HG03060 (cell line): ENCODE data around the gene AICDA.
"Not testable (repeated sequence)": the region's sequence is repeated elsewhere in the genome, so short reads cannot be mapped to it uniquely, and the experiment has no call there.

Experiments
- ATAC-seq: cut with Tn5 transposase; IDR thresholded peaks from one replicate; pipeline ENCODE4 v1.9.1; 2021; ENCODE audit warnings: low read depth, moderate number of reproducible peaks; ENCODE audit not compliant: unreplicated experiment

AICDA gene

DNA sequence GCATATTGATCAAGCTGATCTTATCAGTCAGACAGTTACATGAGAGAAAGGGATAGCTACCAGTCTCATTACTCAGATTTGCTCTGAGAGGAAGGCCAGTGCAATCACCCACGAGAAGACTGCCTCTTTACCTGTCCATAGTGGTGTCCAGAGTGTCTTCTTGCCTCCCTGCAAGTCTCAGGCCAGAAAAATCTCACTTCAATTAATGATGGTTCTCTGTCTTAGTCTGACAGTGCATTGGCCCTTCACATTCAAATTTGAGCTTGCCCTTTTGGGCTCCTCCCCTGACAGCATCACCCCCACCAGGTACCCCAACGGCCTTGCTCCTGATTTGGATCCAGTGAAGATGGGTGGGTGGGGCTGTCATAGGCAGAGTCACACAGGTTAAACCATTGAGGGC, at the start of gene AICDA:
Gene AICDA, minus strand, starts transcription at position 231 of the 400 bp plus-strand sequence. Its CDS starts 92 bp downstream, at position 139.
- ATAC-seq = no peak

- ATAC-seq = no peak
Observed at GRCh38 chr12:8661751-8662150, 49.1 kb upstream of the AICDA start.

DNA sequence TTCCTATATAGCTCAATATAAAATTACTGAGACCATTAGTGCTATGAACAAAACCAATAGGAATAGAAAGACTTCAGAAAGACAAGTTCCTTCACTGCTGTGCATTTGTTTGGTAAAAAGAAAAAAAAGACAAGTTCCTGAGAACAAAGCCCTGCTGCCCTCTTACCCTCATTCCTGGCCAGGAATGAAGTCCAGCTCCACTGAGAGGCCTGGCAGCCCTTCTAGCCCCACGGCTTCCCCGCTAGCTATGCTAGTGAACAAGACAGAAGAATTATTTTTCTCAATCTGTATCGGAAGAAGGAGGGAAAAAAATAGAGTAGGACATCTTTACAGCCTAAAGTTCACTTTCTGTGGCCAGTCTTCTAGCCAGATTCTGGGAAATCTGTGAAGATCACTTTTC, 48.4 kb upstream of the AICDA start:
- ATAC-seq = no peak

- ATAC-seq = no peak
Observed at GRCh38 chr12:8658346-8658745, 45.7 kb upstream of the AICDA start.

- ATAC-seq = no peak
Observed at GRCh38 chr12:8655421-8655820, 42.8 kb upstream of the AICDA start.

- ATAC-seq = peak; percentile 48
Observed at GRCh38 chr12:8648576-8649205, 36.0 kb upstream of the AICDA start.

DNA sequence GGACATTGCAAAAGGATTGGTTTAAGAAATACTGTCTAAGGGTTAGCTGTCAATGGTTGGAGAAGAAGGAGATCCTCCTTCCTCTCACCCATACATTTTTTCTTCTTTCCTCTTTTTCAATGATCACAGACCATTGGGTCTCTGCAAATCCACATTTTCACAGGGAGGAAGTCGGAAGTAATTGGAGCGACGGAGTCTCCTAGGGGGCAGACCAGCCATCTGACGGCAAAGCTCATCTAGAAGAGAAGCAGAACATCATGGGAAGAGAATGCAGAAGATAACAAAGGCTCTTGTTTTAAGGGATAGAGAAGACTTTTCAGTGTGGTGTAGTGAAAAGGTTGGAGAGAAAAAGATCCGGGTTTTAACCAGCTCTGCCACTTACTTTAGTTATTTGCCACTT, 35.3 kb upstream of the AICDA start:
- no peak for ATAC-seq

DNA sequence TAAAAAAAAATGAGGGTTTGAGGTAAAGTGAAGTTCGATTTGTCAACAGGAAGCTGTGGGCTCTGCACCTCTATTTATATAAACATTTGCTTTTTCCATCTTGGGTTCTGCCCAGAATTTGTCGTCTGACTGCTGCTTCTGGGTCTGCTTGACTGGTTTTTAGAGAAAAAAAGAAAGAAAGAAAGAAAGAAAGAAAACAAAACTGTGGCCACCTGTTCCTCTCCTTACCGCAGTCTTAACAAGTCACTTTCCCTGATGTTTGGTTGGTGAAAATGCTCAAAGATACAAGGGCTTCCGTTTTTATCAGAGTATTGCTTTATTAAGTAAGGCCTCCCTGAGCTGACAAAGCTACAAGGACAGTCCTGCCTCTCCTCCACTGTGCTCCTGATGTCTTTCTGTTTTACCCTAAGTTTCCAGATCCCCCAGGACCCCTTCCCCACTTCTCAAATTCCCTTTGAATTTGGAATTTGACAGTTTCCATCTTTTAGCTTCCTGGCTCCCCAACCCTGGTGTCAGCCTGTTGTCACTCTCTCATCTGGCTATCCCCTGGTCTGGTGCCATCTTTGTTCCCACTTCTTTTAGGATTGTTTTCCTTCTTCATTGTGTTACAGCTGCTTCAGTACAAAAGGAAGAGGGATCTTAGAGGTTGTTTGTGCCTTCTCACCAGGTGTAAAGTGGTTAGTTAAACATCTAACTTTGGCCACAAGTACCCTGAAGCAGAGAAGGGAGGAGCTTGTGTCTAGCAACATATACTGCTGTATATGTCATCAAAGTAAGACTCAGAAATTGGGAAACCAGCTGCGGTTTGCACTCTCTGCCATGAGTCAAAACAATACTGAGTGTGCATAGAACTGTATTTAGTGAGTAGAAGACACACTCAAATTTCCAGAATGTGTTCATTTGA, 31.9 kb upstream of the AICDA start:
- ATAC-seq = peak; percentile 51

DNA sequence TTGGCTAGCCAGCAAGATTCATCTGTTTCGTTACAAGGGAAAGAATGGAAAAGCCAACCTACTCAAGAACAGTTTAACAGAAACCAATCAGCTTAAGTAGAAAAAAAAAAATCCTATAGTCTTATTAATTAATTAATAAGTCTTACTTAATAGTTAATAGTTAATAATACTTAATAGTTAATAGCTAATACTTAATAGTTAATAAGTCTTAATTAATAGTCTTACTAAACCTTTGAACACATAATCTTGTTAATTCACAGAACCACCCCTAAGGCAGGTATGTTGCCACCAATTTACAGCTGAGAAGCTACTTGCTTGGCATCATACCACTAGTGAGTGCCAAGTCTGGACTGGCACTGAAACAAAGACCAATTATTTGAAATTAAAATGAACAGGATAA, 30.1 kb upstream of the AICDA start:
- ATAC-seq = no peak

DNA sequence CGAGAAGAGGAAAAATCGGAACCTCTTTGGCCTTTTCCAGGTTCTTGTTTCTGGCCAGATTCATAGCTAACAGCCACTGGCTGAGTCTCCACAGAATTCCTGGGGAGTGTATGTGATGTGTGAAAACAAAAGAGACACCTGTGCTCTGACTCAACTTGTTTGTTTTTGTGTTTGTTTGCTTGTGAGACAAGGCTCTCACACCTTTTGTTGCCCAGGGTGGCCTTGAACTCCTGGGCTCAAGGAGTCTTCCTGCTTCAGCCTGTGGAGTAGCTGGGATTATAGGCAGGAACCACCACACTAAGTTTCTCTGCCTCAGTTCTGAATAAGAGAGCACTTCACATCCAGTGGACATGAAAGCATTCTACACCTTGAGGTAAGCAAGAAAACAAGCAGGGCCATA, 27.3 kb upstream of the AICDA start:
- no peak for ATAC-seq

GRCh38 chr12:8638951-8639350, 26.3 kb upstream of the AICDA start:
- no peak for ATAC-seq

GRCh38 chr12:8637666-8638065, 25.0 kb upstream of the AICDA start:
- no peak for ATAC-seq

DNA sequence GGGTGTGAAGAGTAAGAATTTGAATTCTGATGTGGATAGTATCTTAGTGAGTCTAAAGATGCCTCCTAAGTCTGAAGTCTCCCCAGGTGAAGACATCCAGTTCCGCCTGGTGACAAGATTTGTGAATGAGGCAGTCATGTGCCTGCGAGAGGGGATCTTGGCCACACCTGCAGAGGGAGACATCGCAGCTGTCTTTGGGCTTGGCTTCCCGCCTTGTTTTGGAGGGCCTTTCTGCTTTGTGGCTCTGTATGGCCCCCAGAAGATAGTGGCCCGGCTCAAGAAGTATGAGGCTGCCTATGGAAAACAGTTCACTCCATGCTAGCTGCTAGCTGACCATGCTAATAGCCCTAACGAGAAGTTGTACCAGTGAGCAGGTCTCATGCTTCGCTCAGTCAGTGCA, 24.6 kb upstream of the AICDA start:
- no peak for ATAC-seq

DNA sequence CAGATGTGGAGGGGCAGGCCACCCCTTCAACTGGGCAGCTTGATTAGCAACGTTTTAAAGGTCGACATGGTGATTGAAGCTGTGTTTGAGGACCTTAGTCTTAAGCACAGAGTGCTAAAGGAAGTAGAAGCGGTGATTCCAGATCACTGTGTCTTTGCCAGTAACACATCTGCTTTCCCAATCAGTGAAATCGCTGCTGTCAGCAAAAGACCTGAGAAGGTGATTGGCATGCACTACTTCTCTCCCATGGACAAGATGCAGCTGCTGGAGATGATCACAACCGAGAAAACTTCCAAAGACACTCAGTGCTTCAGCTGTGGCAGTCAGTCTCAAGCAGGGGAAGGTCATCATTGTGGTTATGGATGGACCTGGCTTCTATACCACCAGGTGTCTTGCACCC, 23.9 kb upstream of the AICDA start:
- no peak for ATAC-seq

DNA sequence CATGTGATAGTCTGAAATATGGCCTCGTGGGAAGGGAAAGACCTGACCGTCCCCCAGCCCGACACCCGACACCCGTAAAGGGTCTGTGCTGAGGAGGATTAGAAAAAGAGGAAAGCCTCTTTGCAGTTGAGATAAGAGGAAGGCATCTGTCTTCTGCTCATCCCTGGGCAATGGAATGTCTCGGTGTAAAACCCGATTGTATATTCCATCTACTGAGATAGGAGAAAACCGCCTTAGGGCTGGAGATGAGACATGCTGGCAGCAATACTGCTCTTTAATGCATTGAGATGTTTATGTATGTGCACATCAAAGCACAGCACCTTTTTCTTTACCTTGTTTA, 23.3 kb upstream of the AICDA start:
- ATAC-seq = not testable (repeated sequence)

GRCh38 chr12:8635342-8636006, 22.8 kb upstream of the AICDA start:
- ATAC-seq = not testable (repeated sequence)

DNA sequence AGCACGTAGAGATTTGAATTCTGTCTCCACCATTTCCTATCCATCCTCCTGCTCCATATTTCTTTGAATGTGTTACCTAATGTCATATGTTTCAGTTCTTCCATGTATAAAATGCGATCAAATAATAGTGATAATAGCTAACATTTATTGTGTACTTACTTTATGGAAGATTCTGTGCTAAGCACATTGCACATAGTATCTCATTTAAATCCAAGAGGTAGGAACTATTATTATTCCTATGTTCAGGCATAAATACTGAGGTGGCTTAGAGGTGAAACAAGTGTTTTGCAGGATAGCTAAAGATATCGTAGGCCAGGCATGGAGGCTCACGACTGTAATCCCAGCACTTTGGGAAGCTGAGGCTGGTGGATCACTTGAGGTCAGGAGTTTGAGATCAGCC, 17.5 kb upstream of the AICDA start:
- ATAC-seq = no peak

DNA sequence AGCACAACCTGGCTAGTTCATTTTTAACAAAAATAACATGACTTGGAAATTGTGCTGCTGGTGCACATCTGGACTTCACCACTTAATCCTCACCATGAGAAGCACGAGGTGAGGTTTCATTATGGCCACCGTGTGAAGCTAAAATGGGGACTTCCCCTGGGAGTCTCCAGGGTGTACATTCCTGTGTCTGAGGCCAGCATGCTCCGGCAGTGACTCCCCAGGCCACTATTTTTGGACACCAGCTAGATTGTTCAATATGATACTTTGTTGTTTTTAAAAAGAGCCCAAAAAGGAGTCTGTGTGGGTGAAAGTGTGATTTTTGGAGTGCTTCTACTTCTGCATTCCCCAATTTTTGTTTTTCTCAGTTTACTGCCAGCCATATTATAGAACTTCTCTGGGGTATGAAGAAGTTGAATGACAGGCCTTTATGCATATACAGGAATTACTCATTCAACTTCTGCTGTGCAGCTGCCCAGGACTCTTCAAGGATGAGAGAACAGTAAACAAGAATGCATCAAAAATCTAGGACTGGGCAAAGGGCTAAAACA, 16.9 kb upstream of the AICDA start:
- peak; percentile 96 for ATAC-seq

GRCh38 chr12:8628731-8629130, 16.1 kb upstream of the AICDA start:
- no peak for ATAC-seq

DNA sequence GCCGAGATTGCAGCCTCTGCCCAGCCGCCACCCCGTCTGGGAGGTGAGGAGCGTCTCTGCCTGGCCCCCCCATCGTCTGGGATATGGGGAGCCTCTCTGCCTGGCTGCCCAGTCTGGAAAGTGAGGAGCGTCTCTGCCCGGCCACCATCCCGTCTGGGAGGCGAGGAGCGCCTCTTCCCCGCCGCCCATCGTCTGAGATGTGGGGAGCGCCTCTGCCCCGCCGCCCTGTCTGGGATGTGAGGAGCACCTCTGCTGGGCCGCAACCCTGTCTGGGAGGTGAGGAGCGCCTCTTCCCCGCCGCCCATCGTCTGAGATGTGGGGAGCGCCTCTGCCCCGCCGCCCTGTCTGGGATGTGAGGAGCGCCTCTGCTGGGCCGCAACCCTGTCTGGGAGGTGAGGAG, 12.1 kb upstream of the AICDA start:
- ATAC-seq = not testable (repeated sequence)

DNA sequence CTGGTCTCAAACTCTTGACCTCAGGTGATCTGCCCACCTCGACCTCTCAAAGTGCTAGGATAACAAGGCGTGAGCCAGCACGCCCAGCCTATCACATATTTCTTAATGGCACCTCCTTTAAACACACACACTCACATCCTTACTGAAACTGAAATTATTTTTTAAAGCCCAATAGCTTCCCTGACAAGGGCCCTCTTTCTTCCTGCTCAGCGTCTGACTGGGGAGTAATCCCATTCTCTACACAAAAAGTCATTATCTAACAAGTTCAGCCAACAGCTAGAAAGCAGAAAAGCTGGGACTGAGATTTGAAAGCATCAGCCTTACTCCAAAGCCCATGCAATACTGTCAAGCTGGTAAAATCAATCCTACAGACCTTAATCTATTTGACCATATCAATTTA, 10.0 kb upstream of the AICDA start:
- ATAC-seq = no peak
